ENCODE results near the gene KCNIP4.

KCNIP4 gene

GRCh38 chr4:21763855-21764254 lies 184.7 kb downstream of the KCNIP4 start:
- no peak for DNase-seq (ENCODE audit: low spot score)

DNA sequence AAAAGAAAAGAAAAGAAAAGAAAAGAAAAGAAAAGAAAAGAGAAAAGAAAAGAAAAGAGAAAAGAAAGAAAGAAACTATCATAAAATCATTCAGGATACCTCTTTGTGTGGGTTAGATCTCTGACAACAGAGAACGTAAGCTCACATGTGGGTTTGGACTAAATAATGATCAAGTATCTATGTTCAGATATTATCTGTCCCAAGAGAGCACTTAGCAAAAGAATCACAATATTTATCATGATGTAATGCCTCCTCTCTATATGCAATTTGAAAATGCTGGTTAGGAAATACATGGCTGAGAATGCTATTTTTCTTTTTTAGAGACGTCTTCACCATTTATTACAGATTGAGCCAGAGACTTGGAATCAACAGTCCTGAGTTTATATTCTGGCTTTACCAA lies 191.3 kb downstream of the KCNIP4 start:
- DNase-seq (ENCODE audit: low spot score) = no peak

DNA sequence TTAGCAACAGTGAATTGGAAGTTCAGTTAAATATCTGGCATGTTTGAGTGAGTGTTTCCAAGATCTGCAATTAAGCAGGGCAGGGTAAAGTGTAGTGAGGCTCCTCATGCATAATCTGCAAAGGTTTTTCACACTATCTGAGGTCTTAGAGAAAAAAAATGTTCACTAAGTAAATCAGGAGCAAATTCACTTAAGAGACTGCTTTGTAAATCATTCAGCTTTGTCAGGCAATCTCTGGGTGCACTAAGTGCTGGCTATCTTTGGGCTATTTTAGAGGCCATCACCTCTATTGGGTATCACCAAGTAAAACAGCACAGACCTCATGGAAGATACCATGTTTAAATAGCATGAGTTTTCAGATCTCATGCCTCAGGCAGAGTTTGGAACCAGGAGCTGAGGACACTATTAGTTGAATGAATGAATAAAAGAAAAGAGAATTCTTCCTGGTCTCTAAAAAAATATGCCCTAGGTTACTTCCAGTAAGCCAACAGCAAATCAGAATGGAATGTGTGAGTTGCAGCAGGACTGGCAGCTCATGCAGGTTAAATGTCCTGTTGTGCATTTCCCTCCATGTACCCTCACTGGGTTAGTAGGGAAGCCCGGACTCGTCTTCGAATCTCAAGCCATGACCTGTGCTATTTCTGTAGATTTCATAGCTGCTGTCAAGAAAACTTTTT lies 195.3 kb downstream of the KCNIP4 start:
- no peak for DNase-seq (ENCODE audit: low spot score)

DNA sequence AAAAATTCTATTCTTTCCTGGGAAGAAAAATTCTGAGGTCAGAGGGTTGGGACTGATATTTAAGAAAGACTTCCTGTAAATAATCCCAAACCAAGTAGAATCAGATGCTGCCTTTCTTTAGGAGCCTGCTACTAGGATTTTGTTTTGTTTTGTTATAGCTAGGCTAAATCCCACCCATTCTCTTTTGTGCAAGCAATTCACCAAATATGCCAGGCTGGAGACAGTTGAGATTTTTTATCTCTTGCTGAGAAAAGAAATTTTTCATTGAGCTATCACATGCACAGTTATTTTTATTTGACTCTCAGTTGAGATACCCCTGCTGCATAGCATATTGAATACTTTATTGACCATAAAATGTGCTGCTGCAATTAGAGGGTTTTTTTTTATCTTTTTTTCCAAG lies 196.0 kb downstream of the KCNIP4 start:
- no peak for DNase-seq (ENCODE audit: low spot score)

- no peak for DNase-seq (ENCODE audit: low spot score)
Observed at GRCh38 chr4:21749924-21750323, 198.6 kb downstream of the KCNIP4 start.

- DNase-seq (ENCODE audit: low spot score) = no peak
Observed at GRCh38 chr4:21749412-21749811, 199.2 kb downstream of the KCNIP4 start.

GRCh38 chr4:21744046-21744445 lies 204.5 kb downstream of the KCNIP4 start:
- DNase-seq (ENCODE audit: low spot score) = no peak

DNA sequence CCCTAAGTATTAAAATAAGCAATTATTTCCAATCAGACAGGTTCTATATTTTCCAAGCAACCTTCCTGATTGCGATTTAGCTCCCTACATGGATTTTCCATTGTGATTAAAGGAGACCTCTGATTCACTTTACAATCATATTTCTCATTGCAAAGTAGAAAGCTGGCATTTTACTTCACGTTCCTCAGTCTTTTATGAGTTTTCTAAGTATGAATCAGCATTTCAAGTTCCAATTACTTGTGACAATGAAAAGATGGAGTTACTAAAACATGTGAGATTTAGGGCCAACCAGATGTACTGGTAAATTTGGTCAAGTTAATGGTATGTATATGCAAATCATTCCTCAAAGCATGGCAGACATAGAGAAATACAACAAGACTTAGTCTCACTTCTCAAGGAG lies 206.2 kb downstream of the KCNIP4 start:
- no peak for DNase-seq (ENCODE audit: low spot score)

- no peak for DNase-seq (ENCODE audit: low spot score)
Observed at GRCh38 chr4:21738821-21739220, 209.8 kb downstream of the KCNIP4 start.

- DNase-seq (ENCODE audit: low spot score) = no peak
Observed at GRCh38 chr4:21735866-21736265, 212.7 kb downstream of the KCNIP4 start.

DNA sequence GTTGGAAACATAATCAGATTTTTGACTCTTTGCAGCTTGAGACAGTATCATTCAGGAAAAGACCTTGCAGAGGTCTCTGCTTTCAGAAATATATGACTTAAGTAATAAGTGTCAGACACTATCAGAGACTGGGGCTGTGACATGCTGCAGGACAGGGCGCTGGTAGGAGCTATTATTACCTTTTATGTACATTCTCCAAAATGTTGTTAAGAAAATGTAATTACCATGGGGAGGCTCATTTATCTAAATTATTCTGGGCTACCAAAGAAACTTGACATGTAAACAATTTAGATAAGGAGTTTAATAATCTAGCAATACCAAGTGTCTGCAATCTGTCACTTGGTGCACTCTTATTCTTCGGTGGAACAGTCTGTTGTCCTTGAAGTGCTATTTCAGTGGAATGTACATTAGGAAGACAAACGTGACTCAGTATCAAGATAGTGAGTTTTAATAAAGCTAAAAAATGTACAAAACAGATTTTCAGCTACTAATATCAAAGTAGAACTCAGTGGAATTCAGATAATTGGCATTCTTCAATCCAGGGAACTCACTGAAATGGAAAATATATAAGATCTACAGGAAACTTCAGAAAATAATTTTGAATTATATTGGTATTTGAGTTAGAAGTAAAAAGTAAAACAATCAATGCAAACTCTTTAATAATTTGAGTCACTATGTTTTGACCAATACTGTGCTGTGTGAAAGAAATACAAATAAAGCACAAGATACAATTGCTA lies 214.5 kb downstream of the KCNIP4 start:
- DNase-seq (ENCODE audit: low spot score) = no peak

DNA sequence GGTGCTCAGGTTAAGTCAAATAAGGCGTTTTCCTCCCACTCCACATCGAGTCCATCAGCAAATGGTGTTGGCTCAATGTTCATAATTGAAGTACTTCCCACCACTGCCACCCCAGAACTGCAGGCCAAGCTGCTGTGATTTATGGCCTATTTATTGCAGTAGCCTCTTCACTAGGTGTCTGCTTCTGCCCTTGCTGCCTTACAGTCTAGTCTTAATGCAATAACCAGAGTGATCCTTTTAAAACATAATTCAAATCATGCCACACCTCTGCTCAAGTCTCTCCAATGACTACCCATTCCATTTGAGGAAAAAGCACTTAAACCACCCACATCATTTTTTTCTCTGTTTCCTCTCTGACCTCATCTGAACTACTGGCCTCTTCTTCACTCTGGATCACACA lies 220.3 kb downstream of the KCNIP4 start:
- DNase-seq (ENCODE audit: low spot score) = no peak

- DNase-seq (ENCODE audit: low spot score) = no peak
Observed at GRCh38 chr4:21726255-21726815, 222.2 kb downstream of the KCNIP4 start.

DNA sequence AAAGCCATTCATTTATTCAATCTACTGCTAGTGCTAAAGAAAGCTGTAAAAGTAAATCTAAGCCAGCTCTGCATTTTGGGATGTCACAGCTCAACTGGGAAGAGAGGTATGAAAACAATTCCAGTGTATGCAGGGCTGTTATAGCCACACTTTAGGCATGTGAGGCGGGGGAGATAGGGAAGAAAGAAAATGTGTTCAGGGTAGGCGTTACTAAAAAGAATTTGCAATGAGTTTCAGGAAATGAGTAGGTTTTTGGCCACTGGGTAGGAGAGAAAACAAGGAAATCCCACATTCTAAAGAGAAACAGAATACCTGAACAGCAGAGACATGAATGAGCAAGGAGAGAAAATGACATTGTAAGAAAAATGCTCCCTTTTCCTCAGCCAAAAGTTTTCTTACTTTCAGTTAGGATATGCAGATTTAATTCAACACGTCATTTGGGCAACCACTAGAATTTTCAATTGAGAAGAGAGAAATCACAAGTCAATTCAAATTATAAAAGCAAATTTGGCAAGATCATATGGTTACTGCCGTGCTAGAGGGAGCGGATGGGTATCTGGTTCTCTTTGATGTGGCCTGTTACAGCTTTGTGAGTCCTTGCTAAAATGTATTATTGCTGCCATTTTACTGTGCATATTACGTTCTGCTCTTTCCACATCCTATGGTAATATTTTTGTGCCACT lies 226.3 kb downstream of the KCNIP4 start:
- DNase-seq (ENCODE audit: low spot score) = no peak

DNA sequence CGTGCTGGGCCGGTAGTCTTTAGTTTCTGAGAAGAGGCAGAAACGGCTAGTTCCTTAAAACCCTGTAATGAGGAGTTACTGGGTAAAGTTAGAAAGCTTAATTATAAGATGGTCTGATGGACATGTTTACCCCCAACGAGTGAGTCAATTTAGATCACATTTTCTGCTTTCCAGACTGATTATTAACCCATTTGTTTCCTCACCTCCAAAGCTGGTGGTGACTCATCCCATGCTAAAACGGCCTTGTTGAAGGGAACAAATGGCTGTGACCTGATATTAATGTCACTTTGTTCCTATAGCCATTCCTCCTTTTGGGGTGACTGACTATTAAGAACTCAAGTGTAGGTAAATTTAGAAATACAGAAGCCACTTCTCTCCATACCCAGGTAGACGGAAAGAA lies 232.0 kb downstream of the KCNIP4 start:
- no peak for DNase-seq (ENCODE audit: low spot score)

GRCh38 chr4:21710179-21710835 lies 238.3 kb downstream of the KCNIP4 start:
- no peak for DNase-seq (ENCODE audit: low spot score)

- no peak for DNase-seq (ENCODE audit: low spot score)
Observed at GRCh38 chr4:21709761-21710160, 238.8 kb downstream of the KCNIP4 start.

DNA sequence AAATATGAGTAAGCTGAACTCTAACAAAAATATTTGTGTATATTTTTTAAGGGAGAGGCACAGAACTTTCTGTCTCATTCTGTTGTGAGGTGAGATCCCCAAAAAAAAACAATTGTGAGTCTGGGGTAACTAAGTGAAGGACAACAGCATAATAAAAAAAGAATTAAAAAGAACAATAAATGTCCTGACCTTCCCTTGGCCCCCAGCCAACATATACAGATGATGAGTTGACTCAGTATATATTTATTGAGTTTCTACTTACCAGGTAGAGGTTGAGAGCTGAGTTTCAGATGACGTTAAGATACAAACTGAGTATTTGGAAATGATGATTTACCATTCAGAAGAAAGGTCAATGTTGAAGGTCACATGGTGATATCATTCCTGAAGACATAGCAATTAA lies 239.5 kb downstream of the KCNIP4 start:
- DNase-seq (ENCODE audit: low spot score) = no peak

- DNase-seq (ENCODE audit: low spot score) = no peak
Observed at GRCh38 chr4:21699446-21699845, 249.1 kb downstream of the KCNIP4 start.

GRCh38 chr4:21697583-21697982 lies 251.0 kb downstream of the KCNIP4 start:
- DNase-seq (ENCODE audit: low spot score) = no peak

- DNase-seq (ENCODE audit: low spot score) = no peak
Observed at GRCh38 chr4:21695141-21695540, 253.4 kb downstream of the KCNIP4 start.

DNA sequence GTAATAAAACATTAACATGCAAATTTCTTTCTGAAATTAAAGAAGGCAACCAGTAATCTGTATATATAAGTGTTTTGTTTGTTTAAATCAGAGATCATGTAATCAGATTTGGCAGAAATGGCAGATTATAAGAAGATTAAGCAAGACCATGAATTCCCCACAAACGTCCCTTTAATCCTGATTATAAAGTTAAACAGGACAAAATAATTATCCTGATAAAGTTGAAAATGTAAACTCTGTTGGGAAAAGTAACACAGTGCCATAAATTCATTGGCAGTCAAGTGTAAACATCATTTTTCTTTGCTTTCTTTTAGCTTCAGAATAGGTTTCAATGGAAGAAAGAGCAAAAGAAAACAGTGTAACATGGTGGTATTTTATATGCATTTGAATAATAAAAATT lies 256.3 kb downstream of the KCNIP4 start:
- DNase-seq (ENCODE audit: low spot score) = no peak
